GM18951 (cell line): ENCODE results near the gene C1R.
"Not testable (repeated sequence)": the region's sequence is repeated elsewhere in the genome, so short reads cannot be mapped to it uniquely, and the experiment has no call there.

Source experiments
- POLR2A ChIP-seq: IDR thresholded peaks from 4 replicates; pipeline ENCODE4 v1.6.1; 2011; ENCODE audit warnings: mild to moderate bottlenecking; ENCODE audit not compliant: insufficient read length, insufficient read depth; ENCODE audit errors: extremely low read depth
- in situ Hi-C: fragments of 300-500 bp; cut with MboI; formaldehyde crosslinking; loops from one replicate; pipeline ENCODE4 v1.12.0; 2022; ENCODE audit warnings: low sequenced_read_pairs, mixed read lengths, inconsistent platforms; ENCODE audit not compliant: unreplicated experiment

Gene C1R

DNA sequence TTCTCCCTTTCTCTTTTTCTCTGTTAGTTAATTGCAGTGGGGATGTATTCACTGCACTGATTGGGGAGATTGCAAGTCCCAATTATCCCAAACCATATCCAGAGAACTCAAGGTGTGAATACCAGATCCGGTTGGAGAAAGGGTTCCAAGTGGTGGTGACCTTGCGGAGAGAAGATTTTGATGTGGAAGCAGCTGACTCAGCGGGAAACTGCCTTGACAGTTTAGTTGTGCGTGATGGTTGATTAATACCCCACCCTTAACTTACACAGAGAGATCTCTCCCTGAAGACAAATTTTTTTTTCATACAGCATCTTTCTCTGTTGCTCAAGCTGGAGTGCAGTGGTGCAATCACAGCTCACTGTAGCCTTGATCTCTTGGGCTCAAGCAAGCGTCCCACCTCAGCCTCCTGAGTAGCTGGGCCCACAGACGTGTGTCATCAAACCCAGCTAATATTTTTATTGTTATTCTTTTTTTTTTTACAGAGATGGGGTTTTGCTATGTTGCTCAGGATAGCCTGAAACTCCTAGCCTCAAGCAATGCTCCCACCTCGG lies 27.1 kb downstream of the C1R start:
- no peak for TF ChIP-seq POLR2A
- in situ Hi-C loops, result no loop called here

DNA sequence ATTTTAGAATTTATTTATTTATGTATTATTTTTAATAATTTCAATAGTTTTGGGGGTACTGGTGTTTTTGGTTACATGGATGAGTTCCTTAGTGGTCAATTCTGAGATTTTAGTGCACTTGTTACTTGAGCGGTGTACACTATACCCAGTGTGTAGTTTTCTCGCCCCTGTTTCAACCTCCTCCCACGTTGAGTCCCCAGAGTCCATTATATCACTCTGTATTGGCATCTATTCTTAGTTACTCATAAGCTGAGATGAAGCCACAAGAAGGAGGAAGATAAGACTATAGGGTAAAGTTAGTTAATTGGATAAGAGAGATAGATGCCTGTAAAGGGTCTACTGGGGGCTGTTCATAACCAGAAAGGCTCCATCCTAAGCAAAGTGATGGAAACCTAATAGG lies 27.7 kb downstream of the C1R start:
- TF ChIP-seq POLR2A, result no peak
- in situ Hi-C loops, result no loop called here

DNA sequence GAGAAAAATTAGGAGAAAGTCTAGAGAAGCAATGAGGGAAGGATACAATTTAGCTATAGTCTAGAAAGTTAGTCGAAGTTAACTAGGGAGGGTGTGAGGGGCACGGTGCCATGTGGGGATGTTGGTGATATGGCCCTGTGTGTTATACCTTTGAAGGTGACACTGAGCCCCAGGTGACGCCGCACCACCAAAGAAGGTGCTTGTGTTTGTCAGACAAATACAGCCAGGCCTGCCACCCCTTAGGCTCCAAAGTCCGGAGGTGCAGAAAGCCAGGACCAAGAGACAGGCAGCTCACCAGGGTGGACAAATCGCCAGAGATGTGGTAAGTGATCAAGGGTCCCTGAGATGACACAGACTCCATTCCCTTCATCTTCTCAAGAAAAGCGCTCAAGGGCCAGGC lies 30.6 kb downstream of the C1R start:
- TF ChIP-seq POLR2A, result no peak
- in situ Hi-C loops, result no loop called here

DNA sequence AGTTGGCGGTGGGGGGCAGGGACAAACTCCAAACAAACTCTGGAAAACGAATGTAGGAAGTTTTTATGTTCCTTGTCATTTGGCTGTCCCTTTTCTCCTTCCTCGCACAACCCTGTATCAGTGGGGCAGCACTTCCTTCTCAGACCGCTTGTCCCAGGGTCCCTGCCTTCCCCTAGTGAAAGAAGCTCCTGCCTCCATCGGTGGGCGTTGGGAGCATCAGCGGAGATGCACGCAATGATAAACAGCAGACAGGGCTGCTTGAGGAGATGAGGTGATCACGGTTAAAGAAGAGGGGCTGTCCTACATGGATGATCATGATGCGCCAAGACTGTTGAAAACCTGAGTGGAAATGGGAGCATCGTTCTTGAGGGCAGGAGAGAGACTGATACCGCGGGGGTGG lies 31.1 kb downstream of the C1R start:
- in situ Hi-C loops, result no loop called here

DNA sequence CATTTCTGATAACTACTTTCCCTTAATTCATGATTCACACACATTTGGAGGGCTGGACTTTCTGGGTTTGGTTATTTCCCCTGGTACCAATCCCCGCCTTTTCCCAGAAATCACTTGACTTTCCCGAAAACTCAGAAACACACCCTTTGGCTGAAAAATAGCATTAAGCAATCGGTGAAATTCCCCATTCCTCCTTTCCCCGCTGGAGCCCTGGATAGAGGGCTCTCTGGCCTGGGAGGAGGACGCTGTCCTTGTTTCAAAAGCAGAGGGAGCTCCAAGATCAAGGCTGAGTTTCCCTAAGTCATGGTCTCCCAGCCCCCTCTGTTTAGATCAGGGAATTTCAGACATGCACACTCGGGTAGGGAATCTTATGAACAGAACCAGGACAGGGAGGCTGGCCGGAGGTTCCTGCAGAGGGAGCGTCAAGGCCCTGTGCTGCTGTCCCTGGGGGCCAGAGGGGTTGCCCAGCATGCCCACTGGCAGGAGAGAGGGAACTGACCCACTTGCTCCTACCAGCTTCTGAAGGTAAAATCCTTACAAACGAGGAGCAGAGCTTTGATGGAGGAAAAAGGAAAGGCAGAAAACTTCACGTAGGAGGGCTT lies 31.8 kb downstream of the C1R start, which contains the start of gene C1S:
Gene C1S, plus strand, starts transcription at position 366 of the 602 bp plus-strand sequence. CDS start 1,195 bp downstream, outside the sequence.
- in situ Hi-C loops, result no loop called here
- no peak for TF ChIP-seq POLR2A

More for the DNA sequence above, 31.1 kb downstream of the C1R start:
- TF ChIP-seq POLR2A, result no peak

DNA sequence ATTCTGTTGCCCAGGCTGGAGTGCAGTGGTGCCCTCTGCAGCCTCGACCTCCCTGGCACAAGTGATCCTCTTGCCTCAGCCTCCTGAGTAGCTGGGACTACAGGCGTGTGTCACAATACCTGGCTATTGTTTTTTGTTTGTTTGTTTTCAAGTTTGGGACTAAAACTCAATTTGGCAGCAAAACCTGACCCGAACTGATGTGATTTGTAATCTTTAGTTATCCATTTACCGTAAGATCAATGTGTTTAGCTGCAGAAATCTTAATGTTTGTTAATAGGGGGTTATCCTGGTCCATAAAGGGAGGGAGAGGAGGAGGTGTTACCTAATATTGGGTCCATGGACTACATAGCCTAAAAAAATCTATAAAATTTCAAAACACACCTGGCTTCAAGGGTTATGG lies 32.5 kb downstream of the C1R start:
- TF ChIP-seq POLR2A, result no peak
- in situ Hi-C loops, result no loop called here

DNA sequence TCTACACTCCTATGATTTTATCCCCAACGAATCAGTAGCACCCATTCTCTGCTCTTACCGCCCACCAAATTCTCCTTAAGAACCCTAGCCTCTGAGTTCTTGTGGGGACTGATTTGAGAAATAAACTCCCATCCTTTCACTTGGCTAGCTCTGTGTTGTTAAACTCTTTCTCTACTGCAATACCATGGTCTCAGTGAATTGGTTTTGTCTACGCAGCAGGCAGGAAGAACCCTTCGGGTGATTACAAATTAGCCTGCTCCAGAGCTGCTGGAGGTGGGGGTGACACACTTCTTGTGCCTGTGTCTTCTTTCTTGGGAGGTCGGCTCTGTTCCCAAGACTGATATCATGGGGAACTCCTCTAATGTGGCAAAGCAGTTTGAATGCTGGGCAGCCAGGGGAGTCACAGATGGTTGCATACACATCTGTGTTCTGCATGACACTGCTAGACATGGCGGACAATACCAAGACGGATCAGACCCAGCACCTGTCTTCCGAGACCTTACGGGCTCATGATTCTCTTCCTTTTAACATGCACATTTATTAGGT lies 33.3 kb downstream of the C1R start:
- in situ Hi-C loops, result no loop called here
- no peak for TF ChIP-seq POLR2A

DNA sequence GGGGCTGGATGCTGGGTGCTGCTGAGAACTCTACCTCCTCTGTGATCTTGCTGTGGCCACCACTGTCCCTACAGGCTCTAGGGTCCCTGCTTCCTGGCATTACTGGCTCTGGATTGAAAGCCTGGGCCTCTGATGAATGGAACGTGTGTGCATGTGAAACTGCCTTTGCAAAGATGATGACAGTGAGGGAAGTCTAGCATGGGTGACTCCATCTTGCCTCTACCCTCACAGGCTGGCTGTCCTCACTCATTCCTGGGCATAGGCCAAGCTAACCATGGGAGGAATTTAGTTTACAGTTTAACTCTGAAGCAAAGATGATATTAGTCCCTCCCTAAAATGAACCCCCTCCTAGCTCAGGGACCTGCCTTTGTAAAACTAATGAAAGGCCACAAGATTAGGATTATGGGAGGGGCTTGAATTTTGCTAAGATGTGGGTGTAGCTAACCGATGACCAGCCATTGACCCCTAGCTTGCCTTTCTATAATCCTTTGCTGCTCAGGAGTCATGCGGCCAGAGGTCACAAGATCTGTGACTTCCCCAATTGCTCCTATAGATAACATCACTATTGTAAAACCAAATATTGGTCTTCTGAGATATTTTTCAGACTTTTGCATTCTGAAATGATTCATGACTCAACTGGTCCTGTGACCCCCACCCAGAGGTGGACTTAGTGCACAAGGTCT lies 33.9 kb downstream of the C1R start:
- in situ Hi-C loops, result no loop called here
- no peak for TF ChIP-seq POLR2A

DNA sequence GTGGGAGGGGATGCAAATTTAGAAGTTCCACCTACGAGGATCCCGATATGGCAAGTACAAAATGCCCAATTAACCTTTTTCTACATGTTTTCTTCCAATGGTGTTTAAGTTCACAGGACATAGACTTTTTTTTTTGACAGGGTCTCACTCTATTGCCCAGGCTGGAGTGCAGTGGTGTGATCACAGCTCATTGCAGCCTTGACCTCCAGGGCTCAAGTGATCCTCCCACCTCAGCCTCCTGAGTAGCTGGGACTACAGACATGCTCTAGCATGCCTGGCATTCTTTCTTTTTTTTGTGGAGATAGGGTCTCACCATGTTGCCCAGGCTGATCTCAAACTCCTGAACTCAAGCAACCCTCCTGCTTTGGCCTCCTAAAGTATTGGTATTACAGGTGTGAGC lies 36.5 kb downstream of the C1R start:
- in situ Hi-C loops, result not testable (repeated sequence)

DNA sequence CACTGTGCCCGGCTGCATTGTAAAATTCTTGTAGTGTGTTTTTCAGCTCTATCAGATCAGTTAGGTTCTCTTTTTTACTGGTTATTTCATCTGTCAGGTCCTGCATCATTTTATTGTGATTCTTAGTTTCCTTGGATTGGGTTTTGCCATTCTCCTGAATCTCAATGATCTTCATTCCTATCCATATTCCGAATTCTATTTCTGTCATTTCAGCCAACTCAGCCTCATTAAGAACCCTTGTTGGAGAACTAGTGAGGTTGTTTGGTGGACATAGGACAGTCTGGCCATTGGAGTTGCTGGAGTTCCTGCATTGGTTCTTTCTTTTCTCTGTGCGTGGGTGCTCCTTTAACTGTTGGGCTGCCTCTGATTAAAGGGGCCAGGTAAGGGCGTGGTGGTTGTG lies 37.3 kb downstream of the C1R start:
- in situ Hi-C loops, result no loop called here
- TF ChIP-seq POLR2A, result no peak

DNA sequence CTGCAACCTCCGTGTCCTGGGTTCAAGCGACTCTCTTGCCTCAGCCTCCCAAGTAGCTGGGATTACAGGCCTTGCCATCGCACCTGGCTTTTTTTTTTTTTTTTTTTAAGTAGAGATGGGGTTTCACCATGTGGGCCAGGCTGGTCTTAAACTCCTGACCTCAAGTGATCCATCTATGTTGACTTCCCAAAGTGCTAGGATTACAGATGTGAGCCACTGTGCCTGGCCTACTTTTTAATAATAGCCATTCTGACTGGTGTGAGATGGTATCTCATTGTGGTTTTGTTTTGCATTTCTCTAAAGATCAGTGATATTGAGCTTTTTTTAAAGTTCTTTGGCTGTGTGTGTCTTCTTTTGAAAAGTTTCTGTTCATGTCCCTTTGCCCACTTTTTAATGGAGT lies 42.3 kb downstream of the C1R start:
- in situ Hi-C loops, result not testable (repeated sequence)

DNA sequence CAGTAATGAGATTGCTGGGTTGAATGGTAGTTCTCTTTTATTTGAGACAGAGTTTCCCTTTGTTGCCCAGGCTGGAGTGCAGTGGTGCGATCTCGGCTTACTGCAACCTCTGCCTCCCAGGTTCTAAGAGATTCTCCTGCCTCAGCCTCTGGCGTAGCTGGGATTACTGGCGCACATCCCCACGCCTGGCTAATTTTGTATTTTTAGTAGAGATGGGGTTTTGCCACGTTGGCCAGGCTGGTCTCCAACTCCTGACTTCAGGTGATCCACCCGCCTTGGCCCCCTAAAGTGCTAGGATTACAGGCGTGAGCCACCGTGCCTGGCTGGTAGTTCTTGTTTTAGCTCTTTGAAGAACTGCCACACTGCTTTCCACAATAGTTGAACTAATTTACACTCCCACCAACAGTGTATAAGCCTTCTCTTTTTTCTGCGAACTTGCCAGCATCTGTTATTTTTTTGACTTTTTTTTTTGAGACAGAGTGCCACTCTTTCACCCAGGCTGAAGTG lies 42.7 kb downstream of the C1R start:
- in situ Hi-C loops, result not testable (repeated sequence)

DNA sequence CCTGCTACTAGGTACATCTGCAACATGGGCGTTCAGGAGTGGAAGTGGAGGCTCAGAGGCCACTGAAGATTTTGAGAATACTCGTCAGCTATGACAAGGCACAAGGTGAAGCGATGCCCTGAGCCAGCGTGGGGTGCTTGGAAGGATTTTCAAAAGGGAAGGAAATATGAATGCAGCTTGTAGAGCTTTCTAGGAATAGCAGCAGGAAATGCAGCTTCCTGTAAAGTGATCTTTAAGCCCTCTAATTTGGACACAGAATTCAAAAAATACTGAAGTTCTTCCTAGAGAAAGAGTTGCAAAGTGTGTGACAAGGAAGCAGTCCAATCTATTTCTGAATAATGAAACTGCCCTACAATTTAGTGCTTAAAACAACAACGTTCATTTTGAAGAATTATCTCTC lies 44.9 kb downstream of the C1R start:
- in situ Hi-C loops, result no loop called here
- TF ChIP-seq POLR2A, result no peak
